ENCODE measurements around the gene ARNT2.

Gene ARNT2

GRCh38 chr15:80455668-80456442, 51.7 kb downstream of the ARNT2 start:
- TF ChIP-seq, protein P1, sequence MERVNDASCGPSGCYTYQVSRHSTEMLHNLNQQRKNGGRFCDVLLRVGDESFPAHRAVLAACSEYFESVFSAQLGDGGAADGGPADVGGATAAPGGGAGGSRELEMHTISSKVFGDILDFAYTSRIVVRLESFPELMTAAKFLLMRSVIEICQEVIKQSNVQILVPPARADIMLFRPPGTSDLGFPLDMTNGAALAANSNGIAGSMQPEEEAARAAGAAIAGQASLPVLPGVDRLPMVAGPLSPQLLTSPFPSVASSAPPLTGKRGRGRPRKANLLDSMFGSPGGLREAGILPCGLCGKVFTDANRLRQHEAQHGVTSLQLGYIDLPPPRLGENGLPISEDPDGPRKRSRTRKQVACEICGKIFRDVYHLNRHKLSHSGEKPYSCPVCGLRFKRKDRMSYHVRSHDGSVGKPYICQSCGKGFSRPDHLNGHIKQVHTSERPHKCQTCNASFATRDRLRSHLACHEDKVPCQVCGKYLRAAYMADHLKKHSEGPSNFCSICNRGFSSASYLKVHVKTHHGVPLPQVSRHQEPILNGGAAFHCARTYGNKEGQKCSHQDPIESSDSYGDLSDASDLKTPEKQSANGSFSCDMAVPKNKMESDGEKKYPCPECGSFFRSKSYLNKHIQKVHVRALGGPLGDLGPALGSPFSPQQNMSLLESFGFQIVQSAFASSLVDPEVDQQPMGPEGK (CRISPR knock-in tag; IDR thresholded peaks at IDR 0.05; ENCODE audit: borderline replicate concordance) = no peak
- TF ChIP-seq ISL1 (CRISPR knock-in tag; IDR thresholded peaks at IDR 0.05) (peak; percentile 77), CSRNP3 (CRISPR knock-in tag; IDR thresholded peaks at IDR 0.05) (no peak)
- ATAC-seq = peak; percentile 95

DNA sequence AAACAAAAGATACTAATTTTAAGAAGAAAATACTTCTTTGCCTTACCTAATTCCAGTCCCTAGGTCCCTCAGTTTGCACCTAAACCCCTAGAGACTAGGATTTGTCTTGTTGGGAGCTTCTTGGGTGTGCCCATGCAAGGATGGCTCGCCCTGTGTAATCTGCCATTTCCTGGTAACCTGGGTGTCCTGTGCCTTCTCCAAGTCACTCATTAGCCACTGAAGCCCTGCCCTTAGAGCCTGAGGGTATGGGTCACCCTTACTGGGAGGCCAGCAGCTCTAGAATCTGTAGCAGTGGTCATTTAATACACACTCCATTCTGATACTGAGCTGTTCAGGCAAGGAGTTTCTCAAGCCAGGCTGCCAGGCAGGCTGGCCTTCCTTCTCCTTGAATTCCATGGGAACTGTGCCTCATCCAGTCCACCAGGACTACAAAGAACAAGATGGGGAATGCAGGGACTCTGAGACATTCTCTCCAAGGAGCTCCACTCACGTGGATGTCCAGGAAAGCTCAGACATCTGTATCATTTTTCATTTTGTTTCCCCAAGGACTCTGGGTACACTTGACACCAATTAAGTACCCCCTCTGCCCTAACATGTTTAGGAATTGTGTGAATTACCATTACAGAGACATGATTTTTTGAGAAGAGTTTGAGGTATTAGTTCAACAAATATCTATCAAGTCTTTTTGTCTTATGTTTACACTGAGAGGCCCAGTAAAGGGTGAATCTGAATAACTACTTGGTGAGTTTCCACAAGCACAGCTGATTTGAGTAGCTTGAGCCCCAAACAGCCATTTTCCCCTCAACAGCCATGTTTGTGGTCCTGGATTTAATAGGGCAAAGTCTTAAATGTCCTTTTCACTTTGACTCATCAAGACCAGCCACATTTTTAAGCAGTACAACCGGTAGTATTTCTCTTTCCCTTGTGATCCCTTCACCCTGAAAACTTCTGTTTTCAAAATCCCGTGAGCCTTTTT, 52.6 kb downstream of the ARNT2 start:
- no peak for ATAC-seq
- TF ChIP-seq, protein P2, sequence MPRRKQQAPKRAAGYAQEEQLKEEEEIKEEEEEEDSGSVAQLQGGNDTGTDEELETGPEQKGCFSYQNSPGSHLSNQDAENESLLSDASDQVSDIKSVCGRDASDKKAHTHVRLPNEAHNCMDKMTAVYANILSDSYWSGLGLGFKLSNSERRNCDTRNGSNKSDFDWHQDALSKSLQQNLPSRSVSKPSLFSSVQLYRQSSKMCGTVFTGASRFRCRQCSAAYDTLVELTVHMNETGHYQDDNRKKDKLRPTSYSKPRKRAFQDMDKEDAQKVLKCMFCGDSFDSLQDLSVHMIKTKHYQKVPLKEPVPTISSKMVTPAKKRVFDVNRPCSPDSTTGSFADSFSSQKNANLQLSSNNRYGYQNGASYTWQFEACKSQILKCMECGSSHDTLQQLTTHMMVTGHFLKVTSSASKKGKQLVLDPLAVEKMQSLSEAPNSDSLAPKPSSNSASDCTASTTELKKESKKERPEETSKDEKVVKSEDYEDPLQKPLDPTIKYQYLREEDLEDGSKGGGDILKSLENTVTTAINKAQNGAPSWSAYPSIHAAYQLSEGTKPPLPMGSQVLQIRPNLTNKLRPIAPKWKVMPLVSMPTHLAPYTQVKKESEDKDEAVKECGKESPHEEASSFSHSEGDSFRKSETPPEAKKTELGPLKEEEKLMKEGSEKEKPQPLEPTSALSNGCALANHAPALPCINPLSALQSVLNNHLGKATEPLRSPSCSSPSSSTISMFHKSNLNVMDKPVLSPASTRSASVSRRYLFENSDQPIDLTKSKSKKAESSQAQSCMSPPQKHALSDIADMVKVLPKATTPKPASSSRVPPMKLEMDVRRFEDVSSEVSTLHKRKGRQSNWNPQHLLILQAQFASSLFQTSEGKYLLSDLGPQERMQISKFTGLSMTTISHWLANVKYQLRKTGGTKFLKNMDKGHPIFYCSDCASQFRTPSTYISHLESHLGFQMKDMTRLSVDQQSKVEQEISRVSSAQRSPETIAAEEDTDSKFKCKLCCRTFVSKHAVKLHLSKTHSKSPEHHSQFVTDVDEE (CRISPR knock-in tag; IDR thresholded peaks at IDR 0.05) = no peak
- no peak for TF ChIP-seq TOX (CRISPR knock-in tag; IDR thresholded peaks at IDR 0.05; ENCODE audit: borderline replicate concordance)
- no peak for TF ChIP-seq PPARA (CRISPR knock-in tag; IDR thresholded peaks at IDR 0.05; ENCODE audit: borderline replicate concordance)
- TF ChIP-seq ZC3H10 (CRISPR knock-in tag; IDR thresholded peaks at IDR 0.05) = no peak
- TF ChIP-seq BACH2 (CRISPR knock-in tag; IDR thresholded peaks at IDR 0.05; ENCODE audit: borderline replicate concordance) = no peak
- TF ChIP-seq ARNTL (CRISPR knock-in tag; IDR thresholded peaks at IDR 0.05; ENCODE audit: borderline replicate concordance, low read depth) = no peak
- TF ChIP-seq OSR1 (CRISPR knock-in tag; IDR thresholded peaks at IDR 0.05) = no peak
- TF ChIP-seq ISL1 (CRISPR knock-in tag; IDR thresholded peaks at IDR 0.05) = no peak
- TF ChIP-seq RARB (CRISPR knock-in tag; IDR thresholded peaks at IDR 0.05) = no peak
- TF ChIP-seq, protein P3, sequence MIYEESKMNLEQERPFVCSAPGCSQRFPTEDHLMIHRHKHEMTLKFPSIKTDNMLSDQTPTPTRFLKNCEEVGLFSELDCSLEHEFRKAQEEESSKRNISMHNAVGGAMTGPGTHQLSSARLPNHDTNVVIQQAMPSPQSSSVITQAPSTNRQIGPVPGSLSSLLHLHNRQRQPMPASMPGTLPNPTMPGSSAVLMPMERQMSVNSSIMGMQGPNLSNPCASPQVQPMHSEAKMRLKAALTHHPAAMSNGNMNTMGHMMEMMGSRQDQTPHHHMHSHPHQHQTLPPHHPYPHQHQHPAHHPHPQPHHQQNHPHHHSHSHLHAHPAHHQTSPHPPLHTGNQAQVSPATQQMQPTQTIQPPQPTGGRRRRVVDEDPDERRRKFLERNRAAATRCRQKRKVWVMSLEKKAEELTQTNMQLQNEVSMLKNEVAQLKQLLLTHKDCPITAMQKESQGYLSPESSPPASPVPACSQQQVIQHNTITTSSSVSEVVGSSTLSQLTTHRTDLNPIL (CRISPR knock-in tag; IDR thresholded peaks at IDR 0.05; ENCODE audit: low read depth) = no peak
- TF ChIP-seq ZNF70 (CRISPR knock-in tag; IDR thresholded peaks at IDR 0.05) = no peak
- no peak for TF ChIP-seq ZNF565 (CRISPR knock-in tag; conservative IDR thresholded peaks at IDR 0.05; ENCODE audit: low read depth)
- no peak for TF ChIP-seq POU6F1 (CRISPR knock-in tag; IDR thresholded peaks at IDR 0.05; ENCODE audit: borderline replicate concordance, low read depth)

DNA sequence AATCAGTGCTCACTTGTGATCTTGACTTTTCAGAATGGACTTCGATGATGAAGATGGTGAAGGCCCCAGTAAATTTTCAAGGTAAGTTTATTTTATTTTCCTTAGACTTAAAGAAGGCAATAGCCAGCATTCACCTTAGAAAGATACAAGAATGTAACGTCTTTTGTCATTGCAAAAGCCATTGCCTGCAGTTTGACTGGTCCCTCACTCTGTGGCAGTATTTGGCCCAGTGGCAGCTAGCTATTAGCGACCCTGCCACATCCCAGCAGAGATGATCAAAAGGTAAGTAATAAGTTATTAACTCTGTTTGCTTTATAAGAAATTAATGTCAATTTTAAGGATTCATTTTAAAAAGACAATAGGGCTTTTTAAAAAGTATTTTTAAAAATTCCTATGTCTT, 53.7 kb downstream of the ARNT2 start:
- no peak for ATAC-seq
- no peak for TF ChIP-seq ZNF70 (CRISPR knock-in tag; IDR thresholded peaks at IDR 0.05)
- TF ChIP-seq CSRNP3 (CRISPR knock-in tag; IDR thresholded peaks at IDR 0.05) = no peak
- no peak for TF ChIP-seq TCF4 (CRISPR knock-in tag; IDR thresholded peaks at IDR 0.05; ENCODE audit: borderline replicate concordance)
- TF ChIP-seq ZFP30 (CRISPR knock-in tag; IDR thresholded peaks at IDR 0.05) = no peak
- no peak for TF ChIP-seq ISL1 (CRISPR knock-in tag; IDR thresholded peaks at IDR 0.05)
- no peak for TF ChIP-seq ZNF565 (CRISPR knock-in tag; conservative IDR thresholded peaks at IDR 0.05; ENCODE audit: low read depth)
- TF ChIP-seq, protein P1 (CRISPR knock-in tag; IDR thresholded peaks at IDR 0.05; ENCODE audit: borderline replicate concordance) = no peak
- TF ChIP-seq ZFP3 (CRISPR knock-in tag; IDR thresholded peaks at IDR 0.05) = no peak
- no peak for TF ChIP-seq SNAI2 (CRISPR knock-in tag; IDR thresholded peaks at IDR 0.05)
- TF ChIP-seq RARB (CRISPR knock-in tag; IDR thresholded peaks at IDR 0.05) = no peak
- TF ChIP-seq ZC3H10 (CRISPR knock-in tag; IDR thresholded peaks at IDR 0.05) = no peak
